HUES64 (cell line): ENCODE results near the gene MT1A.
"Not testable (repeated sequence)": the region's sequence is repeated elsewhere in the genome, so short reads cannot be mapped to it uniquely, and the experiment has no call there.

Experiments
- H3K27ac ChIP-seq: 2 replicates; pipeline ENCODE4 v1.7.0; 2013; ENCODE audit warnings: low read depth, low read length, inconsistent platforms
- H3K27me3 ChIP-seq: 2 replicates; pipeline ENCODE4 v1.6.1; 2013; ENCODE audit warnings: mild to moderate bottlenecking, low read length; ENCODE audit not compliant: insufficient read depth
- H3K36me3 ChIP-seq: 2 replicates; pipeline ENCODE4 v1.6.1; 2013; ENCODE audit warnings: mild to moderate bottlenecking, low read length; ENCODE audit not compliant: insufficient read depth
- H3K4me1 ChIP-seq: 2 replicates; pipeline ENCODE4 v1.6.1; 2013; ENCODE audit warnings: mild to moderate bottlenecking, low read length, moderate library complexity; ENCODE audit not compliant: insufficient read depth
- H3K4me3 ChIP-seq: 2 replicates; pipeline ENCODE4 v1.5.1; 2013; ENCODE audit warnings: mild to moderate bottlenecking, low read length, moderate library complexity
- H3K9ac ChIP-seq: 2 replicates; pipeline ENCODE4 v1.6.1; 2013; ENCODE audit warnings: mild to moderate bottlenecking, low read depth, low read length
- H3K9me3 ChIP-seq: 2 replicates; pipeline ENCODE4 v1.6.1; 2013; ENCODE audit warnings: low read depth, low read length; ENCODE audit not compliant: insufficient read depth
- WGBS: fragments of 150-250, 120-280 bp; methylation state at CpG from one replicate; pipeline ENCODE4 v1.1.7; 2013; ENCODE audit warnings: missing lambda C conversion rate; 5-methylcytosine and 5-hydroxymethylcytosine counted together

MT1A gene

GRCh38 chr16:56673921-56674320, 35.5 kb downstream of the MT1A start:
- Histone ChIP-seq H3K27ac (no peak overlapping the region), H3K4me3 (no peak overlapping the region), H3K4me1 (peaks cover 13% of the 10 kb centered on the region), H3K9me3 (no peaks in the 10 kb centered on the region), H3K9ac (no peak overlapping the region), H3K36me3 (no peaks in the 10 kb centered on the region), H3K27me3 (peaks cover 96% of the 10 kb centered on the region)
- whole genome bisulfite sequencing: 39% methylated on average over 12 of the region's 12 CpGs

GRCh38 chr16:56674570-56674969, 36.1 kb downstream of the MT1A start:
- H3K9ac ChIP-seq, H3K4me3 ChIP-seq, H3K36me3 ChIP-seq, H3K9me3 ChIP-seq, H3K27ac ChIP-seq: not testable (repeated sequence)
- H3K27me3 ChIP-seq: peaks cover 96% of the 10 kb centered on the region
- 35% methylated on average over 6 of the region's 6 CpGs for WGBS
- H3K4me1 ChIP-seq: peaks cover 12% of the 10 kb centered on the region

- Histone ChIP-seq H3K4me3 (peak overlapping the region; percentile 55), H3K4me1 (peaks cover 5% of the 10 kb centered on the region; the same call in 1 of the 2 replicates), H3K27me3 (peaks cover 96% of the 10 kb centered on the region), H3K9ac (peak overlapping the region; percentile 45), H3K27ac (no peak overlapping the region; the same call in 1 of the 2 replicates), H3K9me3 (no peaks in the 10 kb centered on the region), H3K36me3 (no peaks in the 10 kb centered on the region)
- 5% methylated on average over 30 of the region's 32 CpGs for WGBS
Measured at GRCh38 chr16:56675685-56676210, 37.3 kb downstream of the MT1A start.

GRCh38 chr16:56677474-56677873, 39.0 kb downstream of the MT1A start:
- WGBS: 83% methylated on average over 3 of the region's 3 CpGs
- H3K9ac ChIP-seq: no peak overlapping the region
- H3K36me3 ChIP-seq: no peaks in the 10 kb centered on the region
- peaks cover 96% of the 10 kb centered on the region for H3K27me3 ChIP-seq
- no peak overlapping the region for H3K4me3 ChIP-seq
- H3K27ac ChIP-seq: no peak overlapping the region
- H3K4me1 ChIP-seq: peaks cover 12% of the 10 kb centered on the region; the same call in 1 of the 2 replicates
- H3K9me3 ChIP-seq: no peaks in the 10 kb centered on the region

- Histone ChIP-seq H3K4me1 (peaks cover 23% of the 10 kb centered on the region; the same call in 1 of the 2 replicates), H3K27ac (no peak overlapping the region), H3K9ac (no peak overlapping the region), H3K27me3 (peaks cover 92% of the 10 kb centered on the region), H3K36me3 (no peaks in the 10 kb centered on the region; the same call in 1 of the 2 replicates), H3K9me3 (no peaks in the 10 kb centered on the region), H3K4me3 (no peak overlapping the region)
- WGBS: 99% methylated on average over 3 of the region's 3 CpGs
Measured at GRCh38 chr16:56679078-56679730, 40.7 kb downstream of the MT1A start.

- whole genome bisulfite sequencing: 84% methylated on average over 6 of the region's 6 CpGs
- Histone ChIP-seq H3K4me3 (no peak overlapping the region), H3K27me3 (peaks cover 86% of the 10 kb centered on the region), H3K9ac (no peak overlapping the region), H3K27ac (no peak overlapping the region), H3K4me1 (peaks cover 18% of the 10 kb centered on the region; the same call in 1 of the 2 replicates), H3K36me3 (no peaks in the 10 kb centered on the region; the same call in 1 of the 2 replicates), H3K9me3 (no peaks in the 10 kb centered on the region)
Measured at GRCh38 chr16:56679818-56680217, 41.4 kb downstream of the MT1A start.

GRCh38 chr16:56681939-56682702, 43.7 kb downstream of the MT1A start, which contains the start of gene MT1X:
TSS of gene MT1X (plus strand) at chr16:56682470. CDS start at chr16:56682541, 71 bp downstream.
- 1% methylated on average over 49 of the region's 49 CpGs for WGBS
- Histone ChIP-seq H3K4me1 (peaks cover 18% of the 10 kb centered on the region; the same call in 1 of the 2 replicates), H3K9ac (peak within 1 kb of the TSS; percentile 55), H3K4me3 (peak within 1 kb of the TSS; percentile 69), H3K27ac (no peak within 1 kb of the TSS), H3K9me3 (0 out of 2 replicates have a peak, but pooled peaks cover 4% of the 10 kb centered on the region), H3K36me3 (no peaks in the 10 kb centered on the region; the same call in 1 of the 2 replicates), H3K27me3 (peaks cover 70% of the 10 kb centered on the region)

- Histone ChIP-seq H3K27me3 (peaks cover 63% of the 10 kb centered on the region), H3K4me3 (peak overlapping the region; percentile 69), H3K9me3 (0 out of 2 replicates have a peak, but pooled peaks cover 4% of the 10 kb centered on the region), H3K27ac (no peak overlapping the region), H3K9ac (peak overlapping the region; percentile 54), H3K4me1 (peaks cover 18% of the 10 kb centered on the region; the same call in 1 of the 2 replicates), H3K36me3 (no peaks in the 10 kb centered on the region; the same call in 1 of the 2 replicates)
- 7% methylated on average over 8 of the region's 8 CpGs for WGBS
Measured at GRCh38 chr16:56682703-56683397, 44.4 kb downstream of the MT1A start.

- 78% methylated on average over 4 of the region's 5 CpGs for WGBS
- Histone ChIP-seq H3K27ac (no peak overlapping the region), H3K4me3 (peak overlapping the region; percentile 69; the same call in 1 of the 2 replicates), H3K9me3 (0 out of 2 replicates have a peak, but pooled peaks cover 4% of the 10 kb centered on the region), H3K9ac (no peak overlapping the region), H3K36me3 (no peaks in the 10 kb centered on the region; the same call in 1 of the 2 replicates), H3K27me3 (peaks cover 57% of the 10 kb centered on the region), H3K4me1 (peaks cover 18% of the 10 kb centered on the region; the same call in 1 of the 2 replicates)
Measured at GRCh38 chr16:56683424-56684172, 45.1 kb downstream of the MT1A start.
